Endodermal cell (in vitro differentiated cells): ENCODE data around the gene PROM1. TPM values are rescaled to one million over a fixed set of nuclear protein-coding genes. Genes with fewer than 3 reads are reported as not detected.
A peak's percentile ranks its signal among the peaks of the same experiment; 100 is the strongest.

Experiments
- DNase-seq: peaks from one replicate; pipeline ENCODE4 v3.0.0-alpha.2; 2017
- H3K27ac ChIP-seq: 2 replicates; pipeline ENCODE4 v1.5.1; 2013; ENCODE audit warnings: mild to moderate bottlenecking, low read depth, low read length, moderate library complexity
- H3K27me3 ChIP-seq: 2 replicates; pipeline ENCODE4 v1.6.1; 2013; ENCODE audit warnings: mild to moderate bottlenecking, low read length, moderate library complexity; ENCODE audit not compliant: insufficient read depth, control insufficient read depth, poor library complexity, severe bottlenecking
- H3K36me3 ChIP-seq: 2 replicates; pipeline ENCODE4 v1.7.0; 2013; ENCODE audit warnings: mild to moderate bottlenecking, low read length, moderate library complexity; ENCODE audit not compliant: control insufficient read depth, insufficient read depth
- H3K4me1 ChIP-seq: one replicate; pipeline ENCODE4 v1.7.0; 2013; ENCODE audit warnings: low read length; ENCODE audit not compliant: control insufficient read depth, insufficient read depth
- H3K4me3 ChIP-seq: 2 replicates; pipeline ENCODE4 v1.5.1; 2013; ENCODE audit warnings: mild to moderate bottlenecking, low read length, moderate library complexity
- H3K9ac ChIP-seq: 2 replicates; pipeline ENCODE4 v1.6.1; 2013; ENCODE audit warnings: mild to moderate bottlenecking, low read length, moderate library complexity; ENCODE audit not compliant: poor library complexity, severe bottlenecking; ENCODE audit errors: extremely low read depth
- H3K9me3 ChIP-seq: 2 replicates; pipeline ENCODE4 v1.6.1; 2013; ENCODE audit warnings: mild to moderate bottlenecking, low read length, moderate library complexity; ENCODE audit not compliant: control insufficient read depth
- H3K27ac Mint-ChIP-seq: 2 replicates; pipeline ENCODE4 v1.8.0; 2020; ENCODE audit warnings: mixed read lengths
- H3K27me3 Mint-ChIP-seq: 2 replicates; pipeline ENCODE4 v1.8.0; 2021; ENCODE audit warnings: mild to moderate bottlenecking, mixed read lengths; ENCODE audit not compliant: insufficient read depth
- H3K36me3 Mint-ChIP-seq: 2 replicates; pipeline ENCODE4 v1.8.0; 2020; ENCODE audit warnings: low read depth, mixed read lengths
- H3K4me1 Mint-ChIP-seq: 2 replicates; pipeline ENCODE4 v1.8.0; 2020; ENCODE audit warnings: mixed read lengths
- H3K4me3 Mint-ChIP-seq: 2 replicates; pipeline ENCODE4 v1.8.0; 2020; ENCODE audit warnings: mild to moderate bottlenecking, moderate library complexity, mixed read lengths
- H3K9me3 Mint-ChIP-seq: 2 replicates; pipeline ENCODE4 v1.8.0; 2020; ENCODE audit warnings: mild to moderate bottlenecking, mixed read lengths
- WGBS, 2 experiments: methylation state at CpG; one replicate each; pipeline versions ENCODE4 v1.1.5 to v1.1.7; 2013; ENCODE audit warnings: missing lambda C conversion rate in 2 of 2, mixed read lengths in 1 of 2; ENCODE audit not compliant: insufficient coverage in 1 of 2, insufficient read length in 1 of 2; 5-methylcytosine and 5-hydroxymethylcytosine counted together
- total RNA-seq, 2 donors: library from RNA; stranded (reverse); fragmentation: NEBNext Ultra II Directional in 1 of 2; extraction: Animal tissue kit (Norgen Biotek cat#: 25700) in 1 of 2; gene quantifications; 2 replicates in 1 of 2; 3 replicates in 1 of 2; pipeline ENCODE4 v1.2.1, GENCODE V29; 2021
- TF ChIP-seq, protein P1 (sequence below): fragments of 200-600 bp; sonication (generic); conservative IDR thresholded peaks from 2 replicates; pipeline ENCODE4 v1.5.0; 2021; ENCODE audit warnings: antibody characterized with exemption, mild to moderate bottlenecking

PROM1 gene
- total RNA-seq, 2 donors from 2014 or later, result 38.6 to 51.6 TPM

DNA sequence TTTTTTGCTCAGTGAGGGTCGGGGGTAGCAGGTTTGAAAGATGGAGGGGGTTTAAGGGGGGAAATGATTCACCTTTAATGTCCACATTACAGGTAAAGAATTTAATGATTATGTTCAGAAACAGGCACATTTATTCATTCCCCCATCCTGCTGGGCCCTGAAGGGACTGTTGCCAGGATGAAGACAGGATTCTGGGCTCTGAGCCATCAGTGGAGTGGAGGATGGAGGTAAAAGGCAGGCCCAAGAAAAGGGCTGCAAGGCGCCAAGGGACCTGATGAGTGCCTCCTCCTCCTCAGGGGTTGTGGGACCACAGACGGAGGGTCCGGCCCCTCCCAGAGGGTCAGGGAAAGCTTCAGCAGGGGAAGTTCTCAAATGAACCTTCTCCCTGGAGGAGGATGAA lies 40.4 kb upstream of the PROM1 start:
- TF ChIP-seq, protein P1, sequence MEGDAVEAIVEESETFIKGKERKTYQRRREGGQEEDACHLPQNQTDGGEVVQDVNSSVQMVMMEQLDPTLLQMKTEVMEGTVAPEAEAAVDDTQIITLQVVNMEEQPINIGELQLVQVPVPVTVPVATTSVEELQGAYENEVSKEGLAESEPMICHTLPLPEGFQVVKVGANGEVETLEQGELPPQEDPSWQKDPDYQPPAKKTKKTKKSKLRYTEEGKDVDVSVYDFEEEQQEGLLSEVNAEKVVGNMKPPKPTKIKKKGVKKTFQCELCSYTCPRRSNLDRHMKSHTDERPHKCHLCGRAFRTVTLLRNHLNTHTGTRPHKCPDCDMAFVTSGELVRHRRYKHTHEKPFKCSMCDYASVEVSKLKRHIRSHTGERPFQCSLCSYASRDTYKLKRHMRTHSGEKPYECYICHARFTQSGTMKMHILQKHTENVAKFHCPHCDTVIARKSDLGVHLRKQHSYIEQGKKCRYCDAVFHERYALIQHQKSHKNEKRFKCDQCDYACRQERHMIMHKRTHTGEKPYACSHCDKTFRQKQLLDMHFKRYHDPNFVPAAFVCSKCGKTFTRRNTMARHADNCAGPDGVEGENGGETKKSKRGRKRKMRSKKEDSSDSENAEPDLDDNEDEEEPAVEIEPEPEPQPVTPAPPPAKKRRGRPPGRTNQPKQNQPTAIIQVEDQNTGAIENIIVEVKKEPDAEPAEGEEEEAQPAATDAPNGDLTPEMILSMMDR, result no peak
- H3K9ac ChIP-seq, result no peak overlapping the region
- H3K36me3 ChIP-seq, result no peaks in the 10 kb centered on the region
- H3K4me3 Mint-ChIP-seq, result no peak overlapping the region
- whole genome bisulfite sequencing, 2 experiments, result 90 to 95% methylated on average over 2 to 4 of the region's 4 CpGs
- H3K4me1 ChIP-seq, result peaks cover 13% of the 10 kb centered on the region
- no peaks in the 10 kb centered on the region for H3K36me3 Mint-ChIP-seq
- H3K27me3 Mint-ChIP-seq, result peaks cover 8% of the 10 kb centered on the region
- no peaks in the 10 kb centered on the region for H3K9me3 ChIP-seq
- no peak overlapping the region for H3K4me3 ChIP-seq
- peak; percentile 18 for DNase-seq
- no peaks in the 10 kb centered on the region for H3K9me3 Mint-ChIP-seq
- H3K27me3 ChIP-seq, result no peaks in the 10 kb centered on the region
- H3K27ac Mint-ChIP-seq, result no peak overlapping the region
- H3K4me1 Mint-ChIP-seq, result peaks cover 49% of the 10 kb centered on the region
- no peak overlapping the region for H3K27ac ChIP-seq

DNA sequence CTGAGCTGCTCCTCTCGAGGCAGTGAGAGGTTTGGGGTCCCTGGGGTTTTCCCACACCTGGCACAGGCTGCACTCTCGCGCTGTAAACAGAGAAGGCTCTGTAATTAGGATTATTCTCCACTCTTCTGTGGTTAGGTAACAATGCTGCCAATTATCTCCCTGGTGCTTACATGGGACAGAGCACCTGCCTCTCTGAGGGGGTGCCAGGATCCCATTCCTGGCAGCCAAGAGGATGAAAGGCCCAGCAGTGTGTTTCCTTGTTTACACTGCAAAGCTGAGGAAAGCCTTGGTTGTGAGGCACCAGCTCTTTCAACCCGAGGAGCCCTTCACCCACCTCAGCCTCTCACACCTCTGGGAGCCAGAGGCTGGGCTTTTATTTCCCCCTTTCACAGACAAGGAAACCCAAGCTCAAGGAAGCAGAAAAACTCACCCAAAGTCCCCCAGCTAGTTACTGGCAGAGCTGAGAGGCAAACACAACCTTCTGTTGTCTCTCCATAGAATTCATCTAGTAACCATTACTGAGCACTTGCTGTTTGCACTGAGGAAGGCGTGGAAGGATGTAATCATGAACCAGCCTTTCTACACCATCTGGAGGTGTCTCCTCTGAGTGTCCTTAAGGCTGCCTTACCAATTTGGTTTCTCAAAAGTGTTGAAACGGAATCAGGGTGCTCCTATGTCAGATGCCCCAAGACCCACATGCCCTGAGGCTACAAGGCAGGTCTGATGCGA lies 39.7 kb upstream of the PROM1 start:
- H3K4me1 ChIP-seq, result peaks cover 13% of the 10 kb centered on the region
- 70 to 86% methylated on average over 3 to 7 of the region's 7 CpGs for WGBS, 2 experiments
- no peak overlapping the region for H3K9ac ChIP-seq
- no peak overlapping the region for H3K27ac ChIP-seq
- no peaks in the 10 kb centered on the region for H3K9me3 ChIP-seq
- Mint-ChIP-seq H3K4me1 (peaks cover 43% of the 10 kb centered on the region), H3K9me3 (no peaks in the 10 kb centered on the region), H3K27ac (no peak overlapping the region), H3K36me3 (no peaks in the 10 kb centered on the region), H3K27me3 (peaks cover 8% of the 10 kb centered on the region), H3K4me3 (no peak overlapping the region)
- H3K36me3 ChIP-seq, result no peaks in the 10 kb centered on the region
- no peak overlapping the region for H3K4me3 ChIP-seq
- H3K27me3 ChIP-seq, result no peaks in the 10 kb centered on the region
- TF ChIP-seq, protein P1, result no peak
- peak; percentile 46 for DNase-seq

DNA sequence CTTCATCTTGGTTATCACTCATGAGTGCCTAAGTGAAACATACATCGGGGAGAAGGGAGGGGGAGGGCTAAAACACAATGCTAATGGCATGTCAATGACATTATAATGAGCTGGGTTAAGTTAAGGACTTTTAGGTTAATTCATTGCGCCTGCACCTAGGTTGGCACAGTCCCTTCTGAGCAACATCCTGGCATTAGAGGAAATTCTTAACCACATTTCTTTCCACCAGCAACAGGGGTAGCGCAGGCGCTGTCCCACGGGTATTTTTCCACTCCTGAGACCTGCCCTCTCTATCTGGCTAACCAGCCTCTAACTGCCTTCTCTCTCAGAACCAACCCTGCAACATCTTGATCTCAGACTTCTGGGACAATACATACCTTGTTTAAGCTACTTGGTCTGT lies 39.0 kb upstream of the PROM1 start:
- TF ChIP-seq, protein P1, result no peak
- Histone ChIP-seq H3K27me3 (no peaks in the 10 kb centered on the region), H3K9ac (no peak overlapping the region), H3K36me3 (no peaks in the 10 kb centered on the region), H3K27ac (no peak overlapping the region), H3K4me1 (peaks cover 11% of the 10 kb centered on the region), H3K9me3 (no peaks in the 10 kb centered on the region), H3K4me3 (no peak overlapping the region)
- H3K4me1 Mint-ChIP-seq, result peaks cover 37% of the 10 kb centered on the region
- H3K9me3 Mint-ChIP-seq, result no peaks in the 10 kb centered on the region
- H3K36me3 Mint-ChIP-seq, result no peaks in the 10 kb centered on the region
- WGBS, 2 experiments, result 84 to 94% methylated on average over 3 to 5 of the region's 5 CpGs
- no peak overlapping the region for H3K4me3 Mint-ChIP-seq
- H3K27me3 Mint-ChIP-seq, result peaks cover 8% of the 10 kb centered on the region
- DNase-seq, result no peak
- no peak overlapping the region for H3K27ac Mint-ChIP-seq
